Mucosa of stomach (tissue), 1 donor: ENCODE results near the gene IL37.

Experiments
- H3K27me3 ChIP-seq: one replicate; pipeline ENCODE4 v1.7.0; 2013; ENCODE audit warnings: mild to moderate bottlenecking, low read length; ENCODE audit not compliant: control insufficient read depth, insufficient read depth
- H3K36me3 ChIP-seq: one replicate; pipeline ENCODE4 v1.7.0; 2013; ENCODE audit warnings: low read length; ENCODE audit not compliant: control insufficient read depth, insufficient read depth
- H3K4me1 ChIP-seq: one replicate; pipeline ENCODE4 v1.7.0; 2013; ENCODE audit warnings: mild to moderate bottlenecking, low read length; ENCODE audit not compliant: control insufficient read depth, insufficient read depth
- H3K4me3 ChIP-seq: one replicate; pipeline ENCODE4 v1.7.0; 2013; ENCODE audit warnings: low read length
- H3K9ac ChIP-seq: one replicate; pipeline ENCODE4 v1.7.0; 2013; ENCODE audit warnings: mild to moderate bottlenecking, low read length, moderate library complexity
- H3K9me3 ChIP-seq: one replicate; pipeline ENCODE4 v1.7.0; 2013; ENCODE audit warnings: mild to moderate bottlenecking, low read length, moderate library complexity; ENCODE audit not compliant: control insufficient read depth
- donor health status: Pancreatic carcinoma.

IL37 gene

DNA sequence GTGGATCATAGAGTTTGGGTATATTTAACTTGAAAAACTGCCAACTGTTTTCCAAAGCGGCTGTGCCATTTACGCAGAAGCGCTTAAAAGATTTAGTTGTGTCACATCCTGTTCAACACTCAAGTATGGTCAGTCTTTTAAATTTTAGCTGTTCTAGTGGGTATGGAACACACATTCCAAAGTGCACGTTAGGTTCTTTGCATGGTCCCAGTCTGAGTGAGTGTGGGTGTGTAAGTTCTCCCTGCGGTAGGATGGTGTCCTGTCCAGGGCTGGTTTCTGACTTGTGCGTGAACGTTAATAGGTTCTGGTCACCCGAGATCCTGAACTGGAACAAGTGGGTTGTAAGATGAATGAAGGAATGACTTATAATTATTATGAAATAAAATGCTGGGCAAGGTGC lies 38.5 kb downstream of the IL37 start:
- H3K4me1 ChIP-seq = no peaks in the 10 kb centered on the region
- H3K9ac ChIP-seq = no peak overlapping the region
- H3K9me3 ChIP-seq = no peaks in the 10 kb centered on the region
- no peaks in the 10 kb centered on the region for H3K36me3 ChIP-seq
- no peaks in the 10 kb centered on the region for H3K27me3 ChIP-seq
- H3K4me3 ChIP-seq = no peak overlapping the region

DNA sequence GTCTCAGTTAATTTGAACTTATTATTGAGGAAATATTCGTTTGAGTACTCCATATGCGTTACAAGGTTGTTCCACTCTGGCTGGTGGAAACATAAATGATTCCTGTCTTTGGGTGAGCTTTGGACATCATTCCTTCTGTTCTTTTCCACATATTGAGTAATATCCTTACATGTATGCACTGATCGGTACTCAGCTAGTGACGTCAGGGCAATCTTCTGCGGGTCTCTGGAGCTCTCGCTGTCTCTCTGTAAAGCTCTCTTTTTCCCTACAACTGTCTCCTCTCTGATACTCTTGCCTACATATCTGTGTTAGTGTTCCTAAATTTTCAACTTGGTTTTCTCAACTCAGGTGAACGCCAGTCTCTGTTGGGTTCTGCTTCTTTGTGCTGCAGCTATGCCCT lies 43.4 kb downstream of the IL37 start:
- Histone ChIP-seq H3K36me3 (no peaks in the 10 kb centered on the region), H3K9ac (no peak overlapping the region), H3K4me1 (peaks cover 11% of the 10 kb centered on the region), H3K4me3 (no peak overlapping the region), H3K27me3 (no peaks in the 10 kb centered on the region), H3K9me3 (no peaks in the 10 kb centered on the region)

DNA sequence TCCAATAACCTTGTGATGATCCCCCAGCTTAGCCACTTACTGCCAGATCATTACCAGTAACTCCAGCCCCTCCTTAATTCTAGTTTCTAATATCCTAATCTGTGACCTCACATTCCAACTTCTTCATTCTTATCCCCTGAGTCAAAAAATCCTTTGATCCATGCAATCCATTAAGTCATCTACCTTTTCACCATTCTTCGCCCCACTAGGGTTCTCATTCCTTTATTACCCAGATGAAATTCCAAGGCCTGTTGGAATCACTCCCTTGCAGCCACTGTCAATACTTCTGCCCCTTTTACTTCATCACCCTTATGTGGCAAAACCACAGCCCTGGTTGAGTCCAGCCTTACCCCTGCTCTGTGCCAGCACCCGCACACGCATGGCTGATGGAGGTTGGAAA lies 46.5 kb downstream of the IL37 start:
- Histone ChIP-seq H3K9ac (no peak overlapping the region), H3K36me3 (no peaks in the 10 kb centered on the region), H3K4me1 (peaks cover 11% of the 10 kb centered on the region), H3K27me3 (no peaks in the 10 kb centered on the region), H3K9me3 (no peaks in the 10 kb centered on the region), H3K4me3 (no peak overlapping the region)

DNA sequence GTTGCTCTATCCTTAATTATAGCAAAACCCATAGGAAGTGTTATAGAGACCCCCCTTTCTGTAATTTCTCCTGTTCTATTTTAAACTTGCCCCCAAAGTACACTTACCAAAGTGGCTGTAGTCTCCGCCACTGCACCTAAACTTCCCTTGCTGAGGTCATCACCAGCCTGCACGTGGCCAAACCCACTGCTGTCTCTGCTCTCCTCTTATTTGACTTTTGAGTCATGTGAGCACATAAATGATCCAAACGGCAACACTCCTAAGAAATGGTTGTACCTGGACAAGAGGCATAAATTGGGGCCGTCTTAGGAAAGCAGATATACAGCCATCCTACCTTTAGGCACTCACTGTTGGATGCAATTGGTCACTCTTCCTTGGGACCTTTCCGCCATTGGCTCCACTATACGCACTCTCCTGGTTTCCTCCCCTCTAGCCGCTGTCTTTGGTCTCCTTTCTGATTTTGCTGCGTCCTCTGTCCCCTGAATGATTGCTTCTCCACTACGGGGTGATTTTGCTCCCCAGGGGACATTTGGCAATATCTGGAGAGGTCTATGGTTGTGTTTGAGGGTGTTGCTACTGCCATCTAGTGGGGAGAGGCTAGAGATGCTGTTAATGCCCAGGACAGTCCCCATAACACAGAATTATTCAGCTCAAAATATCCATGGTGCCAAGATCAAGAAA lies 47.6 kb downstream of the IL37 start:
- Histone ChIP-seq H3K4me3 (no peak overlapping the region), H3K36me3 (no peaks in the 10 kb centered on the region), H3K9me3 (no peaks in the 10 kb centered on the region), H3K4me1 (peaks cover 11% of the 10 kb centered on the region), H3K9ac (no peak overlapping the region), H3K27me3 (no peaks in the 10 kb centered on the region)

DNA sequence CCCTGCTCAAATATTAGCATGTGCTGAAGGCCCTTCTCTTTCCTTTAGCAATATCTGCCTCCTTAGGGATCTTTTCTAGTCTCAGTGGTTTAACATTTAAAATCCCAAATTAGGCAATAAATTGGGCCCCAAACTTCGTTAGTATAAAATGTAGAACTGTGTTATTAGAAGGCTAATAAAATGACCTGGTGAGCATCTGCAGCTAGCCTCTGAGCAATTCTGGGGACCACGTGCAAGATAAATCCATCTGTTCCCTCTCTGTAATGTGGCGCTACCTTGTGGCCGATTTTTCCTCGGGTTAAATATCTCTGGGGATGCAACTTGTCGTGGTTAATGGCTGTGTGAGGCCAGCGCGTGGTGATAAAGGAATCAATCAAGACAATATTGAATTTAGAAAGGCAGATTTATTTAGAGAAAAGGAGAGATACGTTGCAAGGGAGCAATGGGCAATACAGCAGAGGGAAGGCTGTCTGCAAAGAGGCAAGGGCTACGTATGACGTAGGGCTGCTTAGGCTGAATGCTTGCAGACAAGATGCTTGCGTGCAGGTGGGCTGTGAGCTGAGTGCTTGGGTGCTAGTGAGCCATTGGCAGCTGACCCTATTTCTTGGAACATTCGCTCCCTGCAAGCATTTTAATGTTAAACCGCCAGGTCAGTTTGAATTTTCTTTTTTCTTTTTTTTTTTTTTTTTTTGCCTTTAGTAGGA lies 48.3 kb downstream of the IL37 start:
- H3K36me3 ChIP-seq = no peaks in the 10 kb centered on the region
- no peaks in the 10 kb centered on the region for H3K27me3 ChIP-seq
- H3K4me3 ChIP-seq = no peak overlapping the region
- no peak overlapping the region for H3K9ac ChIP-seq
- H3K9me3 ChIP-seq = no peaks in the 10 kb centered on the region
- H3K4me1 ChIP-seq = peaks cover 11% of the 10 kb centered on the region

DNA sequence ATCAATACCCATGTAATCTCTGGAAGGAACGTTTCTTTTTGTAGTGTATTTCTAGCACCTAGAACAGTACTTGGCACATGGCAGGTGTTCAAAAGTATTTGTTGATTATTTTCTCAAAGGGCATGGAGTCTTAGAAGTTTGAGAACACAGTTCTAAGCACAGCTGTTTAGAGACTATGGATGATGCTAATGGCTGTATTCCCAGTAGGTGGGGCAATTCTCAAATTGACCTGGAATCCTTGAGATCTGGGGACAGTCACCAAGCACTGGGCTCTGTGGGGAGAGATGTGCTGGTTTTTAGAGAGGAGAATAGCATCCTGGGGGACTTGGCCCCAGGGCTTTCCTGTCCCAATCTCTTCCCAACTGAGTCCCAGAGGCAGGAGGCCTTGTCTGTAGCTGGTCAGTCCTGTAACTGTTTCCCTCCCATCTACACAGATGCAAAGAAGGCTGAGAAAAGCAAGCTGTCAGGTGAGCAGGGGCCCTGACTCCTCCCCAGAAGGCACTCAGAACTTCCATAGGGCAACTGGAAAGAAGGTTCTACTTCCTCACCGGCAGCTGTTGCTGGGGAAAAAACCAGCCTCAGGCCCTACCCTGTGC lies 49.4 kb downstream of the IL37 start:
- H3K27me3 ChIP-seq = no peaks in the 10 kb centered on the region
- H3K36me3 ChIP-seq = no peaks in the 10 kb centered on the region
- H3K9ac ChIP-seq = no peak overlapping the region
- H3K4me1 ChIP-seq = peaks cover 11% of the 10 kb centered on the region
- H3K9me3 ChIP-seq = no peaks in the 10 kb centered on the region
- no peak overlapping the region for H3K4me3 ChIP-seq

DNA sequence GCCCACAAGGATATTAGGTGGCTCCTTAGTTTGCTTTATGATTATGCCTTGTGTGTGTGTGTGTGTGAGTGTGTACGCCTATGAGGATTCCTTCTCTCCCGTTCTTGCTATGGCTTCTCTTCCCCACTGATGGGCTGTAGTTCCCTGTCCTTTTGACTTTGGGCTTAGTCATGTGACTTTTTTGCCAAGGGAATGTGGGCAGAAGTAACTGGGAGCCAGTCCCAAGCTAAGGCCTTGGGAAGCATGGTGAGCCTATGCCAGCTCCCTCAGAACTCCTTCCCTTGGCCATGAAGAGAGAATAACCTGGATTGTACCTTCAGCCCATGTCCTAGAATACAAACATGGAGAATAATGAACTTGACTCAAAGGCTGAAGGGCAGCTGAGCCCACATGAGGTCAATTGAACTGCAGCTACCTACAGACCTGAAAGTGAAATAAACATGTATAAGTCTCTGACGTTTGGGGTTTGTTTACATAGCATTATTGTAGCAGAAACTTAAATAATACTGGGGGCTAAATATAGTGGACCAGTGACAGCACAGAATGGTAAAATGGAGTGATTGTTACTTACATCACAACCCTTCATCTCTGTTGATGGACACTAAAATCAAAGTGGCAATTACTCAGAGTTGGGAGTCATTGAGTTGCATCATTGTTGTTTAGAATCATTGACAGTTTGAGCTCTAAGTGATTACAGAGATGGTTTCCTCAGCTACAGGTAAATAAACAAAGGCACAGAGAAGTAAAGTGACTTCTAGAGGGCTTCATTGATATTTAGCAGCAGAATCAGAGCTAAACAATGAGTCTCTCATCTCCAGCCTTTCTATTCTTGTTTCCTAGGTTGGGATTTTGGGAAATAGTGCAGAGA lies 51.6 kb downstream of the IL37 start:
- Histone ChIP-seq H3K27me3 (no peaks in the 10 kb centered on the region), H3K4me1 (peaks cover 11% of the 10 kb centered on the region), H3K4me3 (no peak overlapping the region), H3K36me3 (no peaks in the 10 kb centered on the region), H3K9me3 (no peaks in the 10 kb centered on the region), H3K9ac (no peak overlapping the region)

DNA sequence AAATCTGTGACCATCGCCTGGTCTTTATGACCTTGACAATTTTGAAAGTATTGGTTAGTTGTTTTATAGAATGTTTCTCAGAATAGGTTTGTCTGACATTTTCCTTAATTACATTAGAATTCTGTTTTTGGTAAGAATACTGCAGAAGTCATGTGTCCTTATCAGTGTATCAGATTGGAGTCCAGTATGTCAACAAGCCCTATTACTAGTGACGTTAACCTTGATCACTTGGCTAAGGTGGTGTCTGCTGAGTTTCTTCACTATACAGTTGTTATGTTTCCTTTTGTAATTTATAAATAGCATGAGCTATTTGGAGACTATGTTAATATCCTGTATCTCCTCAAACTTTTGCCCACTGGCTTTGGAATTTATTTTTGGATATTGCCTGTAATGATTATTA lies 56.1 kb downstream of the IL37 start:
- H3K9ac ChIP-seq = no peak overlapping the region
- H3K27me3 ChIP-seq = no peaks in the 10 kb centered on the region
- H3K4me3 ChIP-seq = no peak overlapping the region
- no peaks in the 10 kb centered on the region for H3K36me3 ChIP-seq
- no peaks in the 10 kb centered on the region for H3K9me3 ChIP-seq
- H3K4me1 ChIP-seq = no peaks in the 10 kb centered on the region
